ENCODE data around the gene INPP4B.

The INPP4B gene

DNA sequence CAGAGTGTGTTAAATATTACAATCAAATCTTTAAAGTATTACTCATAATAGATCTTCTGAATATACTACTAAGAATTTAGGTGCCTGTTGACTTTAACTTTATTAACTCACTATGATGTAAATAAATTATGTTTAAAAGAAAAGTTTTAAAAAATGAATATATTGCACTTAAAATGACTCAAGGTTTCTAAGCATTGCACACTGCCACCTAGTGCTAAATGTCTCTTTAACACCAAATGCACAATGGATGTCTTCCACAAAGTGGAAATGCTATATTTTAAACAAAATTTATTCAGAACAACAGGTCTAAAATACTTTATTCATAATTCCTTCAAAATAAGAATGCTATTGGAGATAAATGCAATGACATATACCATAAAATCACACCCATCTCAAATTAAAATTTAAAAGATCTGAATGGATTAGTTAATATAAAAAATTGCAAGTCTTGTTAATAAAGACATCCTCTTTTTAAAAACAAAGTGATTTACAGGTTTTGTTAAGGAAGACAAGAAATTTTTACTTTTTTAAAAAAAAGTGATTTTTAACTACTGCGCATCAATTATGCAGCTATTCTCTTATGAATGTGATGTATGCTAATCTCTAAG, 5.5 kb downstream of the INPP4B start:
- TF ChIP-seq CTCF (IDR thresholded peaks at IDR 0.05; ENCODE audit: insufficient read depth, low read length, missing control alignments): peak; percentile 44
- POLR2A ChIA-PET: no interaction called here
- H3K4me3 ChIP-seq (ENCODE audit: low read depth, low read length): no peak overlapping the region
- no peak for DNase-seq (ENCODE audit: low read depth, low spot score)
- CTCF ChIA-PET: interaction anchor here (0.7 to 2.0 kb wide), 8 partner anchors 8 to 712 kb away, joined by 3 to 6 read pairs (median 4); no protein-coding TSS in a partner anchor

- H3K4me3 ChIP-seq (ENCODE audit: low read depth, low read length): no peak overlapping the region
- no peak for DNase-seq (ENCODE audit: low read depth, low spot score)
- ChIA-PET POLR2A (no interaction called here), CTCF (interaction anchor here (0.9 to 3.2 kb wide), 4 partner anchors 483 to 1680 kb away, joined by 3 to 10 read pairs (median 3); no protein-coding TSS in a partner anchor)
- no peak for TF ChIP-seq CTCF (IDR thresholded peaks at IDR 0.05; ENCODE audit: insufficient read depth, low read length, missing control alignments)
Measured at GRCh38 chr4:142838778-142839177, 7.3 kb downstream of the INPP4B start.

DNA sequence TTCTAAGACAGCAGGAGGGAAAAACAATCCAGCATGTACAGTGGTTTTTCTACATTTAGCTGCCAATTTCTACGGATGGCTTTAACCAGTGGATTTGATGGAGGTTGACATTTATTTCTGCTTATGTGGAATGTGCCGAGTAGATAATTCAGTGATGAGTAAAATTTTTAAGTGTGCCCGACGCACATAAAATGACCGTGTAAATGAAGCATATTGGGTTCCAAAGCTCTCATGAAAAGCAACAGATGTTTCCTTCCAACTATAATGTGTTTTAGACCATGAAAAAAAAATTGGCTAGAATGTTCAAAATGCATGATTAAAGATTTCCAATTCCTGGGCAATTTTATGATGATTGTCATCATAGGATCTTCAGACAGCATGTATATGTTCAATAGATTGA, 14.1 kb downstream of the INPP4B start:
- no peak for DNase-seq (ENCODE audit: low read depth, low spot score)
- no peak overlapping the region for H3K4me3 ChIP-seq (ENCODE audit: low read depth, low read length)
- CTCF ChIA-PET: interaction anchor here (1.2 to 1.6 kb wide), 2 partner anchors 9 to 12 kb away, joined by 3 to 6 read pairs; no protein-coding TSS in a partner anchor
- POLR2A ChIA-PET: no interaction called here
- TF ChIP-seq CTCF (IDR thresholded peaks at IDR 0.05; ENCODE audit: insufficient read depth, low read length, missing control alignments): no peak

DNA sequence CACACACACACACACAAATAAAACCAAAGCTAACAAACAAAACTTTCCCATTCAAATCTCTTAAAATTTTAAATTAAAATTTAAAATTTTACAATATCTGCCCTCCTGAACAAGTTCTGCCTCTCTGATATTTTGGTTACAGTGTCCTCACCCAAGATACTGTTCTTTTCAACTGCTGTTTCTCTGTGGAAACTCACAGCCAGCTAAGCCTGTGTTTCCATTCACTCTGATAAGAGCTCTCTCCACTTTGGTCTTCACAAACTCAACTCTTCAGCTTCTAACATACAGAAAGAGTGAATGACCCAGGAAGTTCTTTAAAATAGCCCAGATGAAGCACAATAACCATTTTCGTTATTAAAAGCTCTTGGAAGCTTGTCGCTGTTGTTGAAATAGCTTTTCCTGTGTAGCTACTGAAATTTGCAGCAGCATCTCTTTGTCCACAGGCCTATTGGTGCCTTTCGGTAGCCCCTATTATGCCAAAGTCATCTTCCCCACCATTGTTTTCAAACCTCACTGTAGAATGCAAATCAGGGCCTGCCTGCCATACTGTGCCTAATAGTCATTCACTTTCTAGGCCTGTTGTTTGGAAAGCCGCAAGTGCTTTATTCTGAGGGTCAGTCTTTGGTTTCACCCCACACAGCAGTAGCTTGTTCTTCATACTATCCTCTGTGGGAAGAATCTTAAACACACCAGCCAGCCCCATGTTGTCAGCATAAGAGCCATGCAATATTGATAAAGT, 19.4 kb downstream of the INPP4B start:
- no peak for TF ChIP-seq CTCF (IDR thresholded peaks at IDR 0.05; ENCODE audit: insufficient read depth, low read length, missing control alignments)
- CTCF ChIA-PET: interaction anchor here (1.4 kb wide), 1 partner anchor 10 kb away, joined by 4 read pairs; no protein-coding TSS in a partner anchor
- no peak overlapping the region for H3K4me3 ChIP-seq (ENCODE audit: low read depth, low read length)
- no peak for DNase-seq (ENCODE audit: low read depth, low spot score)
- POLR2A ChIA-PET: no interaction called here

DNA sequence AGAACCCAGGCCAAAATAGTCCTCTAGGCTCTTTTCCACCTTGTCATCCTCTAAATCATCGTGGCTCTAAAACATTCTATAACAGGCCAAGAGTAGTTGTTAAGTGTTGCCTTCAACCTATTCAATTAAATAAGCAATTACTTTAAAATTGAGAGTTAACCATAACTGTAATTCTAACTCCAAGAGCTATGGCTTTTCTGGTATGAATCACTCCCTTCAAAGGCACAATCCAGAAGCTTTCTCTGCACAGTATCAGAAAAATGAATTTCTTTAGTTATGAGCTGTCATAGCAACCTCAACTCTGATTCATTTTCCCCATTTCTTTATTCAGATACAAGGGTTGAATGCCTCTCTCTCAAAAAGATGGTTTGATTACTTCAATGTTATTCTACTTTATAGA, 21.7 kb downstream of the INPP4B start:
- POLR2A ChIA-PET: no interaction called here
- no peak for DNase-seq (ENCODE audit: low read depth, low spot score)
- no peak overlapping the region for H3K4me3 ChIP-seq (ENCODE audit: low read depth, low read length)
- TF ChIP-seq CTCF (IDR thresholded peaks at IDR 0.05; ENCODE audit: insufficient read depth, low read length, missing control alignments): no peak
- CTCF ChIA-PET: no interaction called here

- TF ChIP-seq CTCF (IDR thresholded peaks at IDR 0.05; ENCODE audit: insufficient read depth, low read length, missing control alignments): no peak
- H3K4me3 ChIP-seq (ENCODE audit: low read depth, low read length): no peak overlapping the region
- ChIA-PET POLR2A (interaction anchor here (0.6 kb wide), 1 partner anchor 1021 kb away, joined by 3 read pairs; no protein-coding TSS in a partner anchor), CTCF (no interaction called here)
- no peak for DNase-seq (ENCODE audit: low read depth, low spot score)
Measured at GRCh38 chr4:142823796-142824195, 22.3 kb downstream of the INPP4B start.

All from AG04449 (cell line).